Left colon (tissue), 2 donors: Measurements from ENCODE around the gene CRYBG1. TPM values are rescaled to one million over a fixed set of nuclear protein-coding genes. Genes with fewer than 3 reads are reported as not detected.
"Not testable (repeated sequence)": the region's sequence is repeated elsewhere in the genome, so short reads cannot be mapped to it uniquely, and the experiment has no call there.

ENCODE experiments used
- ATAC-seq: fragments of 200-7000 bp; cut with Tn5 transposase; one replicate; pipeline ENCODE4 v1.9.1; 2020; ENCODE audit warnings: mild to moderate bottlenecking, moderate library complexity
- DNase-seq, 2 donors: peaks; one replicate each; pipeline ENCODE4 v3.0.0-alpha.2; 2020
- intact Hi-C, 2 donors: fragments of 100-400 bp; cut with DNase I in 1 of 2; cut with micrococcal nuclease in 1 of 2; formaldehyde crosslinking; loops; one replicate each; pipeline versions ENCODE4 v1.11.2 to v1.14.0; 2022; cut with DNase I, micrococcal nuclease
- total RNA-seq, 2 donors: library from RNA; stranded (reverse); fragmentation: NEBNext Ultra II Directional; extraction: Animal tissue kit (Norgen Biotek cat#: 25700); gene quantifications; one replicate each; pipeline ENCODE4 v1.2.1, GENCODE V29; 2021
- donor health status: DM: no; HTN: no; CAD: no.
- donor health status: DM: yes; HTN: yes; CAD: no.

CRYBG1 gene
- total RNA-seq, 2 donors from 2014 or later, result 73.7 to 77.5 TPM

DNA sequence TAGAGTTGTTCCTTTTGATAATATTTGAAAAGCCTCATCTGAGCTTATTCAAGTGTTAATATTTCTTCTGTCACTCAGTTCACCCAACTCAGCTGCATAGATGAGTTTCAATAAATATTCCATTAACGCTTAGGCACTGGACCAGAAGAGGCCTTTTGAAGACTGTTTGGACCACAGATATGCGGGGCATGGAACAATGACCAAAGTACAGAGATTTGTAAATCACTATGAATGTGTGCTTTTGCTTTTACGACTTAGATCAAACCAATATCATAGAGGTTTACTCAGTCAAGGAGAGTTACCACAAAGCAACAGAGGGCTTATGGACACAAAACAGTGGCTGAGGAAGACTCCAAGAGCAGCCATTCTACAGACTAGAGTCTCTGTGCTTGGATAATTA is 168.9 kb downstream of the CRYBG1 start:
- DNase-seq, result no peak
- ATAC-seq, result peak; percentile 42
- intact Hi-C loops, result no loop called here

DNA sequence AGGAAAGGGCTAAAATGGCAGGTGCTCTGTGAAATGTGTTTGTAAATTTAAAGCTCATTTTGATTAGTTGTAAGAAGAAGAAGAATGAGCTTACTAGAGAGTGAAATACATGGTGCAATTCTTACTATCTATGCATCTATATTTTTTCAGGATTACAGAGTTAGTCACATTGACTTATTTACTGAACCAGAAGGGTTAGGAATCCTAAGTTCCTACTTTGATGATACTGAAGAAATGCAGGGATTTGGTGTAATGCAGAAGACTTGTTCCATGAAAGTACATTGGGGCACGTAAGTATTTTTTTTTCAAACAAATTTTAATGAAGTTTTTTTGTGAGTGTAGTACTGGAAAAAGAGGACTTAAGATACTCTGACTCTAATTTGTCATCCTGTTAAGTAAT is 169.5 kb downstream of the CRYBG1 start:
- intact Hi-C loops, result no loop called here
- DNase-seq (no peak), ATAC-seq (no peak)

DNA sequence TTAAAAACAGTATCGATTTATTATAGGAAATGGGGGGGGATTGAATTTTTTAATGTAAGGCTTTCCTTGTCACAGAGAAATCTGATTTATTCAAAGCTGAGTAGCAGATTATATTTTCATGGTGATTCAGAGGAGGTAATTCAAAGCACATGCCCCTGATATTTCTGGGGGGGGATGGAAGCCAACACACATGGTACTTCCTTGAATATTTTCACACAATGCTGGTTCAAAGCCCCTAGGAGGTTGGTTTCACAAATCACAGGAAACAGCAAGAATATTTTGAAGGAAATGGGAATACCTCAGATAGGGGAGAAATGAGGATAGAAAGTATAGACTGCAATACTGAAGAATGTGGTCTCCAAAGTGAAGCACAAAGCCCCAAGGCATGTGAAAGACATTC is 170.0 kb downstream of the CRYBG1 start:
- DNase-seq (no peak), ATAC-seq (no peak)
- intact Hi-C loops, result no loop called here

- DNase-seq (no peak), ATAC-seq (no peak)
- intact Hi-C loops, result no loop called here
Measured at GRCh38 chr6:106533054-106533453, 172.5 kb downstream of the CRYBG1 start.

GRCh38 chr6:106534004-106534403 is 173.5 kb downstream of the CRYBG1 start:
- no peak for DNase-seq
- intact Hi-C loops, result no loop called here
- no peak for ATAC-seq

DNA sequence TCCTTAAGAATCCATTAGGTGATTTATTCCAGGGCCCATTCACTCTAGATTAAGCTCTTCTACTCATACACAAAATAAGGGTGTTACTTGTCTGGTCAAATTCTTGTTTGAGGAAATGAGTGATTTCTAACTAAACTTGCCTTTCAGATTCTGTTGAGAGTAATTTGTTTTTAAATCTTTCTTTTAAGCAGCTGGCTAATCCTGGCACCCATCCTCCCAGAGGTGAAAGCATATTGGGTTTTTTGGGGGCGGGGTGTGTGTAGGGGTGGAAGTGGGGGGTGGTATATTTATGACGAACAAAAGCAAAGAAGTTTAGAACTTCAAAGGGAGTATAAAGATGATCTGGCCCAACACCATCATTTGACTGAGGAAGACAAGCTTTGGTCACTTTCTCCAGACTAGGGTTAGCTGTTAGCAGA is 174.1 kb downstream of the CRYBG1 start:
- no peak for ATAC-seq
- intact Hi-C loops, result no loop called here
- DNase-seq, result no peak

GRCh38 chr6:106535012-106535411 is 174.5 kb downstream of the CRYBG1 start:
- DNase-seq (no peak), ATAC-seq (no peak)
- intact Hi-C loops, result no loop called here

- intact Hi-C loops, result no loop called here
- DNase-seq, result no peak
- ATAC-seq, result no peak
Measured at GRCh38 chr6:106536357-106536756, 175.8 kb downstream of the CRYBG1 start.

DNA sequence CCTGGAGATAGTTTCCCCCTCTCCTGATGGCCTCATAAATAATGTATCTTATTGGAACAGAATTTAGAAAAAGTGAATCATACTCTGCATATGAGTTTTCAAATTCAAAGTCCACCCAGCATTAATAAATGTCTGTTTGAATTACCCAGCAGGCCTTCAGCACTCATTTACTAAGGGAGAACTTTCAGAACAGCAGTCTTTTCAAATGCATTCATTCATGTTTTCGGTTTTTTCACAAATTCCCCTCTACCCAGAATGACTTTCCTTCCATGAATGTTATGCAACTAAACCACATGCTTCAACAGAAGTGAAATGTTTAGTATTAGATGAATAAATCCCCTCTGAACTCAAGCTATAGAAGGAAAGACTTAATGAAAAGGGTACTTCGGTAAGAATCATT is 176.3 kb downstream of the CRYBG1 start:
- intact Hi-C loops, result no loop called here
- DNase-seq (no peak), ATAC-seq (no peak)

- ATAC-seq (no peak), DNase-seq (no peak)
- intact Hi-C loops, result no loop called here
Measured at GRCh38 chr6:106537662-106538061, 177.1 kb downstream of the CRYBG1 start.

DNA sequence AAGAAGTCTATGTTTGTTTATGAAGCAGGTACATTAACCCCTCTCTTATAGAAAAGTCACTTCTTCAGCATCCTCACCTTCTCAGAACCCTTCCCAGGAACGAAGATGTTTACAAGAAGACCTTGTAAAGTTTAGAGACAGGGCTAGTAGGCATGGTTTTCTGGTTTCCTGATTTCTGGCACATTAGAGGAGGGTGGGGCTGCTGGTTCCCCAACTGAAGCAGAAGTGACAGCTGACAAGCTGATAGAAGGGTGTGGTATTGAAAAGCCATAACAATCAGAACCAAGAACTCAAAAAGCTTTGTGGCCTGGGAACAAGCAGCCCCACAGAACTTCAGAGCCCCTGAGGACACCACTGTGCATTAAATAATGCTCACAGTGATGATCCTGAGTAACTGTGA is 177.6 kb downstream of the CRYBG1 start:
- intact Hi-C loops, result no loop called here
- ATAC-seq (peak; percentile 72), DNase-seq (no peak)

GRCh38 chr6:106539936-106540335 is 179.4 kb downstream of the CRYBG1 start:
- intact Hi-C loops, result no loop called here
- DNase-seq (no peak), ATAC-seq (no peak)

DNA sequence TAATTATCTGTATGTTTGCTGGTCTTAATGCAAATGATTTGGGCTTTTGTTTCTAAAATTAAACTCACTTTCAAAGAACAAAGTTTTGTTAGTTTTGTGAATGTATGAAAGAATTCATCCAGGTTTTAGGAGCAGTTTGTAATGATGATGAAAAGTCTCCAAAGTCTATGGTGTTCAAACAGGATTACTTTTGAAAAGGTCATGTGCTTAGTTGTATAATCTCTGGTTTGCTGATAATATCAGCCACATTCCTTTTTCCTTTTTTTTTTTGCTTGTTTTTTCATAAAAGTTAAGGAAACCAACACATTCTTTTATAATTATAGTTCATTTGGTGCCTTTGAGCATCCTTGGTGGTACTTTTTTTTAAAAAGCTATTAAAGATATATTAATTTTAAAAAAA is 179.9 kb downstream of the CRYBG1 start:
- no peak for DNase-seq
- ATAC-seq, result no peak
- intact Hi-C loops, result no loop called here

- DNase-seq, result no peak
- ATAC-seq, result no peak
- intact Hi-C loops, result no loop called here
Measured at GRCh38 chr6:106540907-106541306, 180.4 kb downstream of the CRYBG1 start.

DNA sequence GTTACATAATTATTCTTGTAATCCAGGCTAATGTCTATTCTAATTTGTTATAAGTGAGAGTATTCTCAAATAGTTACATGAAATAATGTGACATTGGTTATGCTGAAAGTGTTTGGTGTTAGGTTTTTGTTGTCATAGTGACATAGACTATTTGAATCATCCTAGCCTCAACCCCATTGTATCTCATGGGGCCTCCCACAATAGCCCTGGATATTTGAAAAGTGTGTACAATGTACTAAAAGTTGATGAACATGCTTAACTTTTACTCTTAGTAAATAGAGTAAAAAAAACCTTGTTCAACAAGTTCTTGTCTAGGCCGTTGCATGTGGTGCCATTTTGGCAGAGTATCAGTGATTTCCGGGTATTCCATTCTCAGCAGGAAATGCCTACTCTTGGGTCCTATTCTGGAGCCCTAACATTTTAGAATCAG is 185.8 kb downstream of the CRYBG1 start:
- no peak for DNase-seq
- peak; percentile 31 for ATAC-seq

DNA sequence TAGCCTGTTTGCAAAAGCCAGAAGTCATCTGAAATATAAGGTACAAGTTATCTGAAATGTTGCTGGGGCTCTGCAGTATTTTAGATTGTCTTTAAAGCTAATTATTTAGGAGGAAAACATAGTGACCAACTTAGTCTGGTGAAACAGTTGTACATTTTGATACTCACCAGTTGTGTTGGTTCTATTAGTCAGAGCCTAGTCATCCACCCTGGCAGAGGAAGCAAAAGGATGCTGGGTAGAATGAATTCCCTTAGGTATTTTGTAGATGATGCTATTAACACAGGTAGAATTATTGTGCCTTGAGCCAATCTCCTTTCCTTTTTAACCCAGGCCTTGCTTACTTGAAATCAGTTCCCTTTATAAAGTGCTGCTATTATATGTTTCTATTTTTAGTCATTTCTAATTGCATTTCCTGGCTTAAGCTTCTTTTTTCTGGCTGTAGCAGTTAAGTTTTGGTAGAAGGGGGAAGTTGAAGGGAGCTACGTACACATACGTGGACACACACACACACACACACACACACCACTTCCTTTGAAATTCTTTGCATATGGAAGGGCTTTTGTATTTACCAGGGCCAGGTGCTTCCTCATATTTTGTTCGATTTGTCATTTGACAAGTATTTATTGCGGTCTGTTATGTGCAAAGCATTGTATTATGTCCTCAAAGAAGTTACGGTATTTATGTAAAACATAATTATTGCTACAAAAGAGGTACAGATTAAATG is 186.3 kb downstream of the CRYBG1 start:
- ATAC-seq, result peak; percentile 52
- DNase-seq, result no peak
- intact Hi-C loops, result no loop called here

More for the DNA sequence above, 185.8 kb downstream of the CRYBG1 start:
- intact Hi-C loops, result no loop called here

GRCh38 chr6:106547601-106548453 is 187.3 kb downstream of the CRYBG1 start:
- ATAC-seq, result no peak
- intact Hi-C loops, result no loop called here
- no peak for DNase-seq

GRCh38 chr6:106548926-106549455 is 188.5 kb downstream of the CRYBG1 start:
- intact Hi-C loops, DNase-seq, ATAC-seq: not testable (repeated sequence)

DNA sequence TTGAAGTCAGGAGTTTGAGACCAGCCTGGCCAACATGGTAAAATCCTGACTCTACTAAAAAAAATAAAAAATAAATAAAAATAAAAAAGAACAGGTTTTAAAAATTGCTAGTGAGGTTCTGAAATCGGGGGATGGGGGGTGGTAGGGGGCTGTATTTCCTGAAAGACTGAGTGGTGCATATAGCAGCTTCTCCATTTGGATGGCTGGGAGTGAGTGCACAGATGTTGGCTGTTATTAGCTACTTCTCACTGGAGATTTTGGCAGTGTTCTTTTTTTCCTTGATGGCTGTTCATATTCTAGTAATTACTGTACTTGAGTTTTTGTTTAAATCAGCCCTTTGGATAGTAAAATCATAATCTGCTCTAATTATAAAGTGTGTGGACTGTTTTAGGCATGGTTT is 189.0 kb downstream of the CRYBG1 start:
- no peak for ATAC-seq
- DNase-seq, result no peak
- intact Hi-C loops, result no loop called here

- DNase-seq (no peak), ATAC-seq (no peak)
- intact Hi-C loops, result loop anchor here in 1 of 2 donors (5.0 kb wide), 1 partner anchor 34 kb away; no protein-coding TSS in a partner anchor
Measured at GRCh38 chr6:106551155-106551554, 190.6 kb downstream of the CRYBG1 start.
